Fibroblast of peridontal ligament (primary cell): Measurements from ENCODE around the gene RNF217.

ENCODE experiments used
- DNase-seq: peaks from one replicate; pipeline ENCODE4 v3.0.0-alpha.2; 2010; ENCODE audit errors: extremely low read depth

The RNF217 gene

GRCh38 chr6:124989136-124989983, 27.1 kb downstream of the RNF217 start:
- DNase-seq: no peak

DNA sequence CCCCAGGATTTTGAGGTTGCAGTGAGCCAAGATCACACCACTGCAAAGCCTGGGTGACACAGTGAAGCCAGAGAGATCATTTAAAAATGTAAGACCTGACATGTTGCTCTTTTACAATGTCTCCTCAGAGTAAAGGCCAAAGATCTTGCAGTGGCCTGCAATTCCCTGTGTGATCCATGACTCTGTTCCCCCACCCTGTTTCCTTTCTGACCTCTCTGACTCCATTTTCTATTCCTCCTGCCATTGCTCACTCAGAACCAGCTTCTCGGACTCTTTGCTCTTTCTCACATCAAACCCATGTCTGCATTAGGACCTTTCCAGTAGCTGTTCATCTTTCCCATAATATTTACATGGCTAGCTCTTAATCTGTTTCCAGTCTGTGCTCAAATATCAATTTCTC, 28.8 kb downstream of the RNF217 start:
- DNase-seq: no peak

- DNase-seq: no peak
Measured at GRCh38 chr6:124991764-124992295, 29.6 kb downstream of the RNF217 start.

DNA sequence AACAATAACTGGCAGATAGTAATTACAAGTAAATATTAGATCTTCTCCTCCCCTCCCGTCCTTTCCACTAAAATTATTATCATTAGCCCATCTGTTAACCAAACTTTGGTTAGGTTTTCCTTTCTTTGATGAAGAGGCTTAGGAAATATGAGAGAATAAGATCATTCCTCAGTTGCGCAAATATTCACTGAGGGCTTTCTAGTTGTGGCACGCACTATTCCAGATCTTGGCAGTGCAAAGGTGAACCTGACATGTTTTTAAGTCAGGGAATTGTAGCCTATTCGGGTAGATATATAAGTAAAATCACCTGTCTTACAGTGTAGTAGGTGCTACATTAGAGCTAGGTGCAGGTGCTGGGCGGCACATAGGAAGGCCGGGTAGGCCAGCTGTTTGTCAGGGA, 31.1 kb downstream of the RNF217 start:
- DNase-seq: no peak

DNA sequence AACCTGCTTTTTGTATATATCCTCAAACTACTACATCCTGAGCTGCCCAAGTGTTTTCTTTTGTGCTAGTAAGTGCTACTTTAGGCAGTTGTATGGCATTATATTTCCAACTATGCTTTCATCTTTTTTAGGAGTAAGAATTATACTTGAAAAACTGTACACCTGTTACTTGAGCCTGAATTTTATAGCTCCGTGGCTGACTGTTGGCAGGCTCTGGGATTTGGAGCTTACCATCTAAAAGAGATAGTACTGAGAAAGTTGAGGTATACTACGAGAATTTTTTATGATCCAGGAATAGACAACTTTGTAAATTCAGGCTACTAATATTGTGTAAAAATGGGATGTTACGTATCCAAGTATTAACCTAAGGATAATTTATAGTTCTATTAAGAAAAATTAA, 32.4 kb downstream of the RNF217 start:
- no peak for DNase-seq

- no peak for DNase-seq
Measured at GRCh38 chr6:124995131-124995530, 32.9 kb downstream of the RNF217 start.

DNA sequence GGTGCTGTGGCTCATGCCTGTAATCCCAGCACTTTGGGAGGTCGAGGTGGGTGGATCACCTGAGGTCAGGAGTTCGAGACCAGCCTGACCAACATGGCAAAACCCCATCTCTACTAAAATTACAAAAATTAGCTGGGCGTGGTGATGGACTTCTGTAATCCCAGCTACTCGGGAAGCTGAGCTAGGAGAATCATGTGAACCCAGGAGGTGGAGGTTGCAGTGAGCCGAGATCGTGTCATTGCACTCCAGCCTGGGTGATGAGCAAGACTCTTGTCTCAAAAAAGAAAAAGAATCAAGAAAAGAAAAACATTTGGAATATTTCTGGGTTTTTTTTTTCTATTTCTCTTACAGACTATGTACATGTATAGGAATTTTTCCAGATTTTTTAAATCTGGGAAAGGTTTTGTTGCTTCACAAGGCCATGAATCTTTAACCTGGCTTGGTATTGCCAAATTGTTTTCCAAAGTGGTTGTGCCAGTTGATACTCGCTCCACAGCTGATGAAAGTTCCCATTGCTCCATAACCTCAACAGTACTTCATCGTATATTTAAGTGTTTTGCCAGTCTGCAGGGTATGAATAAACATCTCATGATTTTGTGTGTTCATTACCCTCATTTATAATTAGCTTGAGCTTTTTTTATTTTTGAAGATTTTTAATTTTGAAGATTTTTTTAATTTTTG, 33.5 kb downstream of the RNF217 start:
- no peak for DNase-seq

DNA sequence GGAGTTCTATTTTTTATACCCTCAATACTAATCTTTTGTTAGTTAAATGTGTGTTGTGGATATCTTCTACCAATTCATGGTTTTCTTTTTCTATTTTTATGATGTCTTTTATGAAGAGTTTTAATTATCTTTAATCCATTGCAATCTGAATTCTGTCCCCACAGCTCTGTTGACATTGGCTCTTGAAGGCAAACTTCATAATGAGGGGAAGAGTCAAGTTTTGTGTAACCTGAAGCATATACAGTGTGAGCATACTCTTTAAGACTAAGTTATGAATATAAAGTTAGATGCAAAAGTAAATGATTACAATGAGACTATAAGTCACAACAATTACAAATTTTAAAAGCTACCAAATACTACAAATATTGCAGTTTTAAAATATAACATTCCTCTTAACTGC, 34.2 kb downstream of the RNF217 start:
- no peak for DNase-seq

- no peak for DNase-seq
Measured at GRCh38 chr6:124997196-124997875, 35.1 kb downstream of the RNF217 start.

- no peak for DNase-seq
Measured at GRCh38 chr6:124999105-124999764, 37.0 kb downstream of the RNF217 start.

DNA sequence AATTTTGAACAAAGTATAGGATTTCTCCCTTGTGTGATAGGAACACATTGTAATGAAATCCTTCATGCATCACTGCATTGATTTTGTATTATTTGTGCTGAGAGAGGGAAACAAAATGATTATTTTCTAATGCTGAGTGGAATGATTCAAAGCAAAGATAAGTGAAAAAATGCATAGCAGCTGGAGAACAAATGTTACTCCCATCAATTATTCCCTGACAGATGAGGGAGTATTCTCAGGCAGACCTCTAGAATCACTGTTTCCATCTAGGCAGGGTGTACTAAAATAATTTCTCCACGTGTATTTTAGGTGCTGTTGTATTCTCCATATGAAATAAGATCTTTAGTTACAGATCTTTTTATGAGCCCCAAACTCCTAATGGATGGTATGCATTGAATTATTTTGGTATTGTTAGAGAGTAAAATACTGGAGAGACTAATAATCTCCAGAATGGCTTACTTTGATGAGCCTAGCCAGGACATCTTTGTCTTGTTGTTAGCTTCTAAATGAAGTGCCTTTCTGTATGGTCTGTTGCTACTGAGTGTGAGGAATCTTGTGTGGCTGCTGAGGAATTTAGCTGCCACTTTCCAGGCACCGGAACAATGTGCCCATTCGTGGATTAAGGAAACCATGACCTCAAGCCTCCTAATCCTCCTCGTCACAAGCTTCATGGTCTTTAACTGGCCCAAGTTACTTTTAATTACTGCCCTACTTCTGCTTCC, 39.6 kb downstream of the RNF217 start:
- peak; percentile 75 for DNase-seq

DNA sequence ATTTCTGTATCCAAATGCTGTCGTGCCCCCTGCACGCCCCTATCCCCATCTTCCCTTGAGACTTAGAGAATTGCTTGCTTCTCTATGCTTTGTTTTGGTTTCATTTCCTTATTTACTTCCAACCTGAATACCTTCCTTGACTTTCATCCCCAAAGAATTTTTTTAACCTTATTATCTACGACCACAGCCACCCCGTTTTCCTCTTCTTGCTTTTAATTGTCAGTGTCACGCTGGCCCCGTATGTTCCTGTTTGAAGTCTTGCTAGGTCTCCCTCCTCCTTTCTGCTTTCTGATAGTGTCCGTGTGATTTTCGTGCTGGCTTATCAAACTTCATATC, 40.1 kb downstream of the RNF217 start:
- DNase-seq: no peak

- DNase-seq: no peak
Measured at GRCh38 chr6:125003070-125003469, 40.8 kb downstream of the RNF217 start.

DNA sequence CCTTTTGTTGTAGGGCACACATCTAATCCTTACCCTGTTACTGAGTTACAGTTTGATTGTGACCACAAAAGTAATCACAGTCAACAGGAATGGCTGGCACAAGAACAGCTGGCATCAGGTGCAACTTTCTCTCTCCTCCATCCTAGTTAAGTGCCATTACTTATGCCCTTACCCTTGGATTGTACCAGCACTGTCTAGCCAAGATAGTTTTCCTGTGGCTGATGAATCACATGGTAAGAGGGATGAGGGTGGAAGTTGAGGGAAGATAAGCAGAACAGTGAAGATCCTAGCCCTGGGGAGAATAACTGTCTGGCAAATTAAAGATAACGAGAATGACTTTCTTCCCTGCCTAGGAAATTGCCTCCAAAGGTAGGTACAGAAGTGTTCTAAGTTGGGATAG, 42.0 kb downstream of the RNF217 start:
- DNase-seq: no peak

- DNase-seq: no peak
Measured at GRCh38 chr6:125004797-125005595, 42.8 kb downstream of the RNF217 start.

DNA sequence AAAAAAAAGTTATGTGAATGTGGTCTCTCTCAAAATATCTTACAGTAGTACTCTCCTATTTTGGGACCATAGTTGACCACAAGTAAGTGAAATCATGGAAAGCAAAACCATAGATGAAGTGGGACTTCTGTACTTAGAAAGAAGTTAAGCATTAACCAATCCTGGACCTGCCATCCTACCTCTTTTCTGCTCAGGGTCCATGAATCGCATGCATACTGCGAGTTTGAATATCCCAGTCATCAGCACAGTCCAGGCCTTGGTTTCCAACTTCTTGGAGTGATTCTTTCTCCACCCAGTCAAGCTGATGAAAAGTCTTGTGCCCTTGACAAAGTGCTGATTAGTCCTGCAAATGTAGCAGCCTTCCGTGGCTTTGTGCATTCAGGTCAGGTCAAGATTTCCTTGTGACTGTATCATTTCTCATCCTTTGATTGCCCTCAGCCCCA, 46.0 kb downstream of the RNF217 start:
- no peak for DNase-seq

DNA sequence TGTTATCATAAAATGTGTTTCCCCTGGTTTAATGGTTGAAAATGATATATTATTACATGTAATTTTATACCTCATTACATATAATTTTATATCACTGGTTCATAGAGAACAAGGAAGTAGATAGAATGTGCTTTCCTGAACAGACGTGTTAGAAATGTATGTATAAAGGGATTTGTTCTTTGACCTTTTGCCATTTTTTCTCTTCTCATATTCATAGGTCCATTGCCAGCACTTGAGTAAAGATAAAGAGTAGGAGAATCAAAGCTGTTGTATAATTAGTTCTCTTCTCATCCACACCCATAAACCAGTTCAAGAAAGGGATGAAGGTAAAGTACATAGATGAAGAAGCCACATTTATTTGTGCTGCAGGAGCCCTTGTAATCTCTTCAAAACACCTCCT, 46.7 kb downstream of the RNF217 start:
- no peak for DNase-seq

DNA sequence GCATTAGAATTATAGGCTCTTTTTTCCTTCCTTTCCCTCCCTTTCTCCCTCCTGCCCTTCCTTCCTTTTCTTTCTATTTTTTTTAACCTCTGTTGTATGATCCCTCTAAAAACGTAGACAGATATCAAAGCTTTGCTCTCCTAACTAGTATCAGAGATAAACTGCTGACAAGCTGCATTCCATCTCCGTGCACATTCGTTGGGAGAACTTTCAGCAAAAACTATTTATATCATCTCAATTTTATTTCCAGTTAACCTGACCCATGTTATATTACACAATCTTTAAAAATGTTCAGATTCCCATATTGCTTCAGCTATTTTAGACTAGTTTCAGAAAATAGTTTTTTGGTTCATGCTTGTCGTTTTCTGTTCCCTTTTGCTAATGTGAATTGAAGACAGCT, 47.3 kb downstream of the RNF217 start:
- DNase-seq: peak; percentile 60

GRCh38 chr6:125013938-125014660, 51.9 kb downstream of the RNF217 start:
- peak; percentile 89 for DNase-seq

DNA sequence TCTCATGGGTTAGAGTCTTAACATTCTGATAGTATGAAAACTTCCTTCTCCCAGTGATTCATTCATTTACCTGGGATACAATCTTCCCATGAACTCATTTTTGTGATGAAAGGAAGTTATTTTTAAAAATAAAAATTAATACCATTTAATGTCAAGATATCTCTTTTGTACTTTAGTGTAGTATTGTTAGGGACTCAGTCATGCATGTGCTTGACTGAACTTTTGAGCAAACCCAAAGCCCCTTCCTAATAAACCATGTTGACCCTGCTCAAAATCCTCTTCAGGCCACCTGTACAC, 52.4 kb downstream of the RNF217 start:
- no peak for DNase-seq
